Sigmoid colon (tissue), 7 donors: ENCODE data around the gene LCLAT1. TPM values are rescaled to one million over a fixed set of nuclear protein-coding genes. Genes with fewer than 3 reads are reported as not detected.
A peak's percentile ranks its signal among the peaks of the same experiment; 100 is the strongest.

Experiments
- DNase-seq: peaks from one replicate; pipeline ENCODE4 v3.0.0-alpha.2; 2019
- H3K27ac ChIP-seq, 4 donors: fragments of 200-600 bp; sonication (generic); one replicate each; pipeline ENCODE4 v1.5.1; 2016 to 2019; ENCODE audit warnings: mild to moderate bottlenecking in 1 of 4
- H3K27me3 ChIP-seq, 3 donors: fragments of 200-600 bp; sonication (generic); one replicate each; pipeline ENCODE4 v1.5.1; 2019; ENCODE audit warnings: mild to moderate bottlenecking in 1 of 3
- H3K36me3 ChIP-seq, 4 donors: fragments of 200-600 bp; sonication (generic); one replicate each; pipeline ENCODE4 v1.5.1; 2016 to 2019
- H3K4me1 ChIP-seq, 4 donors: fragments of 200-600 bp; sonication (generic); one replicate each; pipeline ENCODE4 v1.5.1; 2017 to 2019
- H3K4me3 ChIP-seq, 4 donors: fragments of 200-600 bp; sonication (generic); one replicate each; pipeline ENCODE4 v1.5.1; 2017 to 2019; ENCODE audit warnings: mild to moderate bottlenecking in 2 of 4, moderate library complexity in 1 of 4
- H3K9me3 ChIP-seq, 4 donors: fragments of 200-600 bp in 3 of 4; sonication (generic) in 3 of 4; one replicate each; pipeline versions ENCODE4 v1.5.1 to v1.6.1; 2013 to 2019
- CTCF ChIP-seq, 4 experiments: fragments of 450-650 bp in 3 of 4; fragments of 200-600 bp in 1 of 4; IDR thresholded peaks; one replicate each; pipeline ENCODE4 v1.5.1; 2016 to 2019; ENCODE audit warnings: antibody characterized with exemption in 4 of 4, mild to moderate bottlenecking in 3 of 4, moderate library complexity in 2 of 4
- EP300 ChIP-seq, 4 donors: sonication (generic); formaldehyde crosslinking; IDR thresholded peaks; one replicate each; pipeline ENCODE4 v1.6.1; 2017; ENCODE audit warnings: antibody characterized with exemption in 4 of 4
- POLR2A ChIP-seq, 2 donors: fragments of 450-650 bp; IDR thresholded peaks; one replicate each; pipeline ENCODE4 v1.6.1; 2016; ENCODE audit warnings: antibody characterized with exemption in 2 of 2, mild to moderate bottlenecking in 2 of 2, moderate library complexity in 2 of 2
- POLR2AphosphoS5 ChIP-seq, 4 donors: sonication (generic); formaldehyde crosslinking; IDR thresholded peaks; one replicate each; pipeline ENCODE4 v1.6.1; 2017; ENCODE audit warnings: antibody characterized with exemption in 4 of 4
- WGBS, 2 donors: extraction: QIAGEN DNeasy Blood & Tissue Kit; methylation state at CpG; one replicate each; pipeline ENCODE4 v1.1.7; 2013; 5-methylcytosine and 5-hydroxymethylcytosine counted together
- intact Hi-C: fragments of 100-400 bp; cut with DNase I; formaldehyde crosslinking; loops from one replicate; pipeline ENCODE4 v1.15.1; 2023
- polyA plus RNA-seq, 3 donors: library from polyadenylated mRNA; stranded (reverse); fragments of 200-250 nt; gene quantifications; one replicate each; pipeline ENCODE4 v1.2.3, GENCODE V29; 2013
- total RNA-seq, 4 donors: library from RNA; depleted of rRNA; stranded (reverse); fragments of >200 nt; gene quantifications; one replicate each; pipeline ENCODE4 v1.1.0, GENCODE V29; 2016
- donor health status: healthy with polysubstance abuse.
- donor health status: Bipolar disorder and iron deficiency.
- donor health status: healthy.

Gene LCLAT1
- total and polyA plus RNA-seq, 7 donors, result 1.2 to 17.2 (median 10.0) TPM

GRCh38 chr2:30661173-30662107 lies 214.4 kb downstream of the LCLAT1 start:
- 86 to 90% methylated on average over 5 of the region's 5 CpGs for WGBS, 2 donors
- Histone ChIP-seq H3K27me3 (no peaks in the 10 kb centered on the region), H3K4me3 (no peak overlapping the region), H3K36me3 (no peaks in the 10 kb centered on the region), H3K27ac (no peak overlapping the region), H3K4me1 (peaks cover 0 to 23% (median 19%) of the 10 kb centered on the region in 4 donors), H3K9me3 (no peaks in the 10 kb centered on the region)
- intact Hi-C loops, result no loop called here
- TF ChIP-seq POLR2AphosphoS5 (IDR thresholded peaks at IDR 0.05) (no peak), POLR2A (IDR thresholded peaks at IDR 0.05) (no peak), CTCF (IDR thresholded peaks at IDR 0.05) (no peak), EP300 (IDR thresholded peaks at IDR 0.05) (no peak)
- no peak for DNase-seq

- H3K27me3 ChIP-seq, result no peaks in the 10 kb centered on the region
- no peak for DNase-seq
Measured at GRCh38 chr2:30662268-30663131, 215.5 kb downstream of the LCLAT1 start.

GRCh38 chr2:30663321-30663720 lies 216.3 kb downstream of the LCLAT1 start:
- DNase-seq, result peak; percentile 15
- H3K4me1 ChIP-seq, result peaks cover 0 to 27% (median 22%) of the 10 kb centered on the region in 4 donors
- TF ChIP-seq POLR2AphosphoS5 (IDR thresholded peaks at IDR 0.05), result no peak
- no peak for TF ChIP-seq EP300 (IDR thresholded peaks at IDR 0.05)
- TF ChIP-seq POLR2A (IDR thresholded peaks at IDR 0.05), result no peak
- no peak for TF ChIP-seq CTCF (IDR thresholded peaks at IDR 0.05)
- intact Hi-C loops, result no loop called here
- no peaks in the 10 kb centered on the region for H3K36me3 ChIP-seq
- no peak overlapping the region for H3K27ac ChIP-seq
- no peaks in the 10 kb centered on the region for H3K27me3 ChIP-seq
- H3K9me3 ChIP-seq, result no peaks in the 10 kb centered on the region
- 93 to 95% methylated on average over 4 of the region's 4 CpGs for whole genome bisulfite sequencing, 2 donors
- H3K4me3 ChIP-seq, result no peak overlapping the region

More at GRCh38 chr2:30662268-30663131, 215.5 kb downstream of the LCLAT1 start:
- no peaks in the 10 kb centered on the region for H3K9me3 ChIP-seq
- no peak overlapping the region for H3K27ac ChIP-seq
- no peak overlapping the region for H3K4me3 ChIP-seq
- no peak for TF ChIP-seq POLR2AphosphoS5 (IDR thresholded peaks at IDR 0.05)
- TF ChIP-seq POLR2A (IDR thresholded peaks at IDR 0.05), result no peak
- TF ChIP-seq EP300 (IDR thresholded peaks at IDR 0.05), result no peak
- TF ChIP-seq CTCF (IDR thresholded peaks at IDR 0.05), result no peak
- peaks cover 0 to 27% (median 22%) of the 10 kb centered on the region in 4 donors for H3K4me1 ChIP-seq
- WGBS, 2 donors, result 21 to 68% methylated on average over 12 of the region's 12 CpGs
- intact Hi-C loops, result no loop called here
- no peaks in the 10 kb centered on the region for H3K36me3 ChIP-seq

GRCh38 chr2:30663806-30664205 lies 216.8 kb downstream of the LCLAT1 start:
- WGBS, 2 donors, result 91 to 93% methylated on average over 3 of the region's 3 CpGs
- no peaks in the 10 kb centered on the region for H3K36me3 ChIP-seq
- H3K27ac ChIP-seq, result no peak overlapping the region
- intact Hi-C loops, result no loop called here
- no peaks in the 10 kb centered on the region for H3K9me3 ChIP-seq
- no peaks in the 10 kb centered on the region for H3K27me3 ChIP-seq
- H3K4me3 ChIP-seq, result no peak overlapping the region
- no peak for TF ChIP-seq CTCF (IDR thresholded peaks at IDR 0.05)
- TF ChIP-seq POLR2AphosphoS5 (IDR thresholded peaks at IDR 0.05), result no peak
- DNase-seq, result no peak
- H3K4me1 ChIP-seq, result peaks cover 0 to 27% (median 22%) of the 10 kb centered on the region in 4 donors
